ENCODE data around the gene MAD1L1. TPM values are rescaled to one million over a fixed set of nuclear protein-coding genes. Genes with fewer than 3 reads are reported as not detected.

MAD1L1 gene
- total RNA-seq, 1 donor from 2014 or later = 32.3 TPM

GRCh38 chr7:1947586-1948217 is 285.0 kb downstream of the MAD1L1 start:
- H3K9ac ChIP-seq (ENCODE audit: low read length) = no peak overlapping the region
- Mint-ChIP-seq H3K9me3 (ENCODE audit: unreplicated experiment) (peaks cover 2% of the 10 kb centered on the region), H3K4me3 (ENCODE audit: unreplicated experiment) (no peak overlapping the region), H3K27me3 (ENCODE audit: low read depth, unreplicated experiment) (peaks cover 4% of the 10 kb centered on the region), H3K4me1 (ENCODE audit: low read depth, unreplicated experiment) (no peaks in the 10 kb centered on the region), H3K36me3 (ENCODE audit: low read depth, unreplicated experiment) (peaks cover 13% of the 10 kb centered on the region), H3K27ac (ENCODE audit: unreplicated experiment) (no peak overlapping the region)
- no peaks in the 10 kb centered on the region for H3K27me3 ChIP-seq (ENCODE audit: insufficient read depth, low read length)
- H3K27ac ChIP-seq (ENCODE audit: low read depth, low read length) = no peak overlapping the region
- H4K20me1 ChIP-seq (ENCODE audit: insufficient read depth, low read length) = peaks cover 3% of the 10 kb centered on the region
- no peaks in the 10 kb centered on the region for H3K36me3 ChIP-seq (ENCODE audit: insufficient read depth, low read length)
- TF ChIP-seq CTCF (IDR thresholded peaks at IDR 0.05; ENCODE audit: insufficient read depth, low read depth, low read length) (no peak), EZH2 (IDR thresholded peaks at IDR 0.05; ENCODE audit: insufficient read depth, low read length) (no peak)
- peaks cover 2% of the 10 kb centered on the region for H3K4me1 ChIP-seq (ENCODE audit: insufficient read depth, low read length)
- no peaks in the 10 kb centered on the region for H3K9me3 ChIP-seq (ENCODE audit: insufficient read depth, low read depth, low read length)
- DNase-seq (ENCODE audit: low read depth) = no peak
- H3K4me3 ChIP-seq (ENCODE audit: insufficient read depth, low read depth, low read length) = no peak overlapping the region
- no peak overlapping the region for H2AFZ ChIP-seq (ENCODE audit: low read depth, low read length)
- no peak overlapping the region for H3K4me2 ChIP-seq (ENCODE audit: low read length)
- no peaks in the 10 kb centered on the region for H3K79me2 ChIP-seq (ENCODE audit: insufficient read depth, low read length)
- no peak for FAIRE-seq

GRCh38 chr7:1946773-1947450 is 285.8 kb downstream of the MAD1L1 start:
- no peak overlapping the region for H2AFZ ChIP-seq (ENCODE audit: low read depth, low read length)
- H3K4me3 ChIP-seq (ENCODE audit: insufficient read depth, low read depth, low read length) = no peak overlapping the region
- no peak overlapping the region for H3K4me2 ChIP-seq (ENCODE audit: low read length)
- H3K27ac Mint-ChIP-seq (ENCODE audit: unreplicated experiment) = no peak overlapping the region
- no peaks in the 10 kb centered on the region for H3K36me3 ChIP-seq (ENCODE audit: insufficient read depth, low read length)
- H3K27me3 Mint-ChIP-seq (ENCODE audit: low read depth, unreplicated experiment) = peaks cover 4% of the 10 kb centered on the region
- H3K9ac ChIP-seq (ENCODE audit: low read length) = no peak overlapping the region
- H3K9me3 Mint-ChIP-seq (ENCODE audit: unreplicated experiment) = peaks cover 2% of the 10 kb centered on the region
- H3K4me1 ChIP-seq (ENCODE audit: insufficient read depth, low read length) = peaks cover 2% of the 10 kb centered on the region
- H4K20me1 ChIP-seq (ENCODE audit: insufficient read depth, low read length) = peaks cover 3% of the 10 kb centered on the region
- H3K27ac ChIP-seq (ENCODE audit: low read depth, low read length) = no peak overlapping the region
- FAIRE-seq (no peak), DNase-seq (ENCODE audit: low read depth) (no peak)
- no peaks in the 10 kb centered on the region for H3K27me3 ChIP-seq (ENCODE audit: insufficient read depth, low read length)
- TF ChIP-seq EZH2 (IDR thresholded peaks at IDR 0.05; ENCODE audit: insufficient read depth, low read length) (no peak), CTCF (IDR thresholded peaks at IDR 0.05; ENCODE audit: insufficient read depth, low read depth, low read length) (no peak)
- no peak overlapping the region for H3K4me3 Mint-ChIP-seq (ENCODE audit: unreplicated experiment)
- no peaks in the 10 kb centered on the region for H3K9me3 ChIP-seq (ENCODE audit: insufficient read depth, low read depth, low read length)
- H3K4me1 Mint-ChIP-seq (ENCODE audit: low read depth, unreplicated experiment) = no peaks in the 10 kb centered on the region
- no peaks in the 10 kb centered on the region for H3K79me2 ChIP-seq (ENCODE audit: insufficient read depth, low read length)
- H3K36me3 Mint-ChIP-seq (ENCODE audit: low read depth, unreplicated experiment) = peaks cover 14% of the 10 kb centered on the region
